Cardiac fibroblast (primary cell): ENCODE data around the gene RAB22A.

Experiments
- DNase-seq, 2 donors: peaks; one replicate each; pipeline versions ENCODE4 v3.0.0 to v3.0.0-alpha.2; 2010; ENCODE audit warnings: low read depth in 2 of 2
- H3K4me3 ChIP-seq, 2 donors: replicated peaks in 1 of 2; 1 replicate in 1 of 2; 2 replicates in 1 of 2; pipeline ENCODE4 v1.5.1; 2011; ENCODE audit warnings: low read depth in 2 of 2, low read length in 2 of 2, mild to moderate bottlenecking in 2 of 2, moderate library complexity in 1 of 2
- CTCF ChIP-seq: IDR thresholded peaks from one replicate; pipeline ENCODE4 v1.5.1; 2011; ENCODE audit warnings: low read depth, mild to moderate bottlenecking, low read length, inconsistent platforms

Gene RAB22A

DNA sequence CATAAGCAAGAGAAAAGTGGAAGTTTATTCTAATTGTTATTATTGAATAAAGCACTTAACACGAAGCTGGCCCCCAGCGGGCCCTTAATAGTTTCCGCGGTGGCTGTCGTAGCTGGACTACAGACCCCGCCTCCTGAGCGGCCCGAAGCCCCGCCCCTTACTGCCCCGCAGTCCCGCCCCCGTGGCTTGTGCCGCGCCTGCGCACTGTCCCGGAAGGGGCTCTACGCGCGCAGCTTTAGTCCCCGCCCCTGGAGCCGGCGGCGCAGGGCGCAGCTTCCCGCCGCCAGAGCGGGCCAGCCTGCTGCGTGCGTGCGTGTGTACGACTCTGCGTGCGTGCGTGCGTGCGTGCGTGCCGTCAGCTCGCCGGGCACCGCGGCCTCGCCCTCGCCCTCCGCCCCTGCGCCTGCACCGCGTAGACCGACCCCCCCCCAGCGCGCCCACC, 79.4 kb downstream of the RAB22A start, which contains the start of gene VAPB:
Gene VAPB (plus strand): TSS at position 348 of the 442 bp plus-strand sequence. CDS start 231 bp downstream, outside the sequence.
- no peak for TF ChIP-seq CTCF
- peak within 1 kb of the TSS; percentile 94 to 97 for H3K4me3 ChIP-seq
- DNase-seq = peak; percentile 96 to 98

DNA sequence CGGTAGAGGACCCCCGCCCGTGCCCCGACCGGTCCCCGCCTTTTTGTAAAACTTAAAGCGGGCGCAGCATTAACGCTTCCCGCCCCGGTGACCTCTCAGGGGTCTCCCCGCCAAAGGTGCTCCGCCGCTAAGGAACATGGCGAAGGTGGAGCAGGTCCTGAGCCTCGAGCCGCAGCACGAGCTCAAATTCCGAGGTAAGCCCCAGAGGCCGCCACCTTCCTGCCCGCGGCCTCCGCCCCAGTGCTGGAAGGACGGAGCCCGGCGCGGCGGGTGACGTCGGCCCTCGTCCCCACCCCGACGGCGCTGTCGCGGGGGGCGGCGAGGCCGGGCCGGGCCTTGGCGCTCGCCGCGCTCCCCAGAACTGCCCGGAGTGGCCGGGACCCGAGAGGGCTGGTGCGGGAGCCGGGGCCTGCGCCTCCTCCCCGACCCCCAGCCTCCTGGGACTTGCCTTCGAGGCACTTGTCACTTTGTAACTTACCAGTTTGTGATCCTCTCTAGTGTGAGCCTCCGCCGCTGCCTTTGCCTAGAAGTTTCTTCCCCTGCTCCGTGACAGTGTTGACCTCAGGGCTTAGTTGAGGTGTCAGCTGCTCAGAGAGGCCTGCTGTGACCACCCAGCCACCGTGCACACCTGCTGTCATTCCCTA, 79.9 kb downstream of the RAB22A start:
- peak; percentile 40 to 52 for DNase-seq
- H3K4me3 ChIP-seq = peak overlapping the region; percentile 94 to 97
- TF ChIP-seq CTCF = no peak

DNA sequence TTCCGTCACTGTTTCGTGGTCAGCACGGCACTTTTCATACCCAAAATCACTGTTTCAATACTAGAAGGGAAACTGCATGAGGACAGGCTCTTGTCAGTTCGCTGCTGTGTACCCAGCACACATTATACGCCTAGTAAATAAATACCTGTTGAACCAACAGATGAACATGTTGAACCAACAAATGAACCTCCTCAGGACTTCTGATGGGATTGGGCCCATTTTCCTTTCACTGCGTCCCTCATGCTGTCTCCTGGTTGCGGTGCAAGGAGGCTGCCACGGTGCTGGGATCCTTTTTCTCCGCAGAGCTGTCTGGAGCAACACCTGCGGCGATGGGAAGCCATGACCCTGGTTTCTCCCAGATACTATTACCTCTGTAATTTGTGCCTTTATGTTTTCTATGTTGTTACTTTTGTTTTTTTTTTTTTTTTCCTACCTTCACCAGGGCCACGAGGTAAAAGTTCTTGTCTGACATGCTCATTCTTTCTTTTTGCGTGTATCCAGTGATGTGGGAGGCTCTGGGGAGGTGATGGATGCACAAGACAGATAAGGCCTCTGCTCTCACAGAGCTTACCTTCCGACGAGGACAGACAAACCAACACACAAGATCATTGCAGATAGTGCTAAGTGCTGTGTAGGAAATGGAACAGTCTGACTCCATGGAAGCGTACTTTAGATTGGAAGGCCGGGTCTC, 80.6 kb downstream of the RAB22A start:
- TF ChIP-seq CTCF = no peak
- DNase-seq = no peak
- peak overlapping the region; percentile 94 to 97 for H3K4me3 ChIP-seq

DNA sequence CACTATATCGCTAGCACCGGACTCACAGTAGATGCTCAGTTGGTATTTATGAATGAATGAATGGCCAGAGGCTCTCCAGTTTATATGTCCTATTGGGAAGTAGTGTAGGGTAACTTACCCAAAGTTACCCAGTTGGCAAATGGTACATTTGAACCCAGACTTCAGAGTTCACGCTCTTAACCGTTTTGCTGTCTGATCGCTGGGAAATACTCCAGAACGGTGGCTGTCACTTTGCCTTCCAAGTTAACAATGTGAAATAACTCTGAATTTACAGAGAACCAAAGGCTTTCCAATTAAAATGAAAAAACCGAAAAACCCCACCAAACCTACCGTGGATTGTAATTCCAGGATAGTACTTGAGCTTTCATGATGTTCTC, 81.1 kb downstream of the RAB22A start:
- TF ChIP-seq CTCF = no peak
- H3K4me3 ChIP-seq = peak overlapping the region in 1 of 2 donors; percentile 94
- no peak for DNase-seq

- no peak for TF ChIP-seq CTCF
- DNase-seq = no peak
- no peak overlapping the region for H3K4me3 ChIP-seq
Measured at GRCh38 chr20:58392286-58392685, 82.8 kb downstream of the RAB22A start.

DNA sequence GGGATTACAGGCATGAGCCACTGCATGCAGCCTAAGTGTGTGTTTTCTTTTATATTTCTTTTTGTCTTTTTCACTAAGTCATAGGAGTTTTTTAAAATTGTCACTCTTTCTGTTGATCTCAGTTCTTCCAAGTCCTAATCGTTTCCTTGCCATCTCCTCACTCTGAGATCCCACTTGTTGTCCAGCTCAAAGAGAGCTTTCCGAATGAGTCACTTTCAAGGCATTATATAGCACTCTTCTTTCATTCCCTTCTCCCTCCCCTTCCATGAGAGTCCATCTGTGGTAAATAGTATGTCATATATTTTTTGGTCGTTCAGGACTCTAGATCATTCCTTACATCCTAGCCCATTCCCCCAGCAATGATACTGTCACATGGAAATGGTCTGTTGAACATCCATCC, 83.8 kb downstream of the RAB22A start:
- DNase-seq = peak in 1 of 2 donors; percentile 32
- no peak for TF ChIP-seq CTCF
- H3K4me3 ChIP-seq = no peak overlapping the region
